Measurements from ENCODE around the gene ARHGAP1.

ARHGAP1 gene

DNA sequence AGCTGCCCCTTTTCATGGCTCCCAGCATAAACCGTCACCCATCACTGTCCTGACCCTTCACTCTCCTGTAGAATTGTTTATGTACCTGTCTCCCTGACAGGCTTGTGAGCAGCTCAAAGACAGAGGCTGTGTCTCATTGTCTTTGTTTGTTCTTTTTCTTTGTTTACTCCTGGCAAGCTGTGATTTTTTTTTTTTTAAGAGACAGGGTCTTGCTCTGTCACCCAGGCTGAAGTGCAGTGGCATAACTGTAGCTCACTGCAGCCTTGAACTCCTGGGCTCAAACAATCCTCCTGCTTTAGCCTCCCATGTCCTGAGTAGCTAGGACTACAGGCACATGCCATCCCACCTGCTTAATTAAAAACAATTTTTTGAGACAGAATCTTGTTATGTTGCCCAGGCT is 9.7 kb downstream of the ARHGAP1 start:
- Histone ChIP-seq H3K4me3 (ENCODE audit: low read depth, low read length) (no peak overlapping the region), H3K27me3 (replicated peaks) (no peaks in the 10 kb centered on the region), H3K36me3 (replicated peaks) (peaks cover 51% of the 10 kb centered on the region), H3K27ac (no peak overlapping the region)
- TF ChIP-seq, protein P1, sequence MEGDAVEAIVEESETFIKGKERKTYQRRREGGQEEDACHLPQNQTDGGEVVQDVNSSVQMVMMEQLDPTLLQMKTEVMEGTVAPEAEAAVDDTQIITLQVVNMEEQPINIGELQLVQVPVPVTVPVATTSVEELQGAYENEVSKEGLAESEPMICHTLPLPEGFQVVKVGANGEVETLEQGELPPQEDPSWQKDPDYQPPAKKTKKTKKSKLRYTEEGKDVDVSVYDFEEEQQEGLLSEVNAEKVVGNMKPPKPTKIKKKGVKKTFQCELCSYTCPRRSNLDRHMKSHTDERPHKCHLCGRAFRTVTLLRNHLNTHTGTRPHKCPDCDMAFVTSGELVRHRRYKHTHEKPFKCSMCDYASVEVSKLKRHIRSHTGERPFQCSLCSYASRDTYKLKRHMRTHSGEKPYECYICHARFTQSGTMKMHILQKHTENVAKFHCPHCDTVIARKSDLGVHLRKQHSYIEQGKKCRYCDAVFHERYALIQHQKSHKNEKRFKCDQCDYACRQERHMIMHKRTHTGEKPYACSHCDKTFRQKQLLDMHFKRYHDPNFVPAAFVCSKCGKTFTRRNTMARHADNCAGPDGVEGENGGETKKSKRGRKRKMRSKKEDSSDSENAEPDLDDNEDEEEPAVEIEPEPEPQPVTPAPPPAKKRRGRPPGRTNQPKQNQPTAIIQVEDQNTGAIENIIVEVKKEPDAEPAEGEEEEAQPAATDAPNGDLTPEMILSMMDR (IDR thresholded peaks at IDR 0.05; ENCODE audit: low read depth, low read length, missing control alignments) = no peak
- in situ Hi-C loops (cut with HindIII; ENCODE audit: low pct_ligation_motif_present, low sequenced_read_pairs) = no loop called here
- no peak for DNase-seq

DNA sequence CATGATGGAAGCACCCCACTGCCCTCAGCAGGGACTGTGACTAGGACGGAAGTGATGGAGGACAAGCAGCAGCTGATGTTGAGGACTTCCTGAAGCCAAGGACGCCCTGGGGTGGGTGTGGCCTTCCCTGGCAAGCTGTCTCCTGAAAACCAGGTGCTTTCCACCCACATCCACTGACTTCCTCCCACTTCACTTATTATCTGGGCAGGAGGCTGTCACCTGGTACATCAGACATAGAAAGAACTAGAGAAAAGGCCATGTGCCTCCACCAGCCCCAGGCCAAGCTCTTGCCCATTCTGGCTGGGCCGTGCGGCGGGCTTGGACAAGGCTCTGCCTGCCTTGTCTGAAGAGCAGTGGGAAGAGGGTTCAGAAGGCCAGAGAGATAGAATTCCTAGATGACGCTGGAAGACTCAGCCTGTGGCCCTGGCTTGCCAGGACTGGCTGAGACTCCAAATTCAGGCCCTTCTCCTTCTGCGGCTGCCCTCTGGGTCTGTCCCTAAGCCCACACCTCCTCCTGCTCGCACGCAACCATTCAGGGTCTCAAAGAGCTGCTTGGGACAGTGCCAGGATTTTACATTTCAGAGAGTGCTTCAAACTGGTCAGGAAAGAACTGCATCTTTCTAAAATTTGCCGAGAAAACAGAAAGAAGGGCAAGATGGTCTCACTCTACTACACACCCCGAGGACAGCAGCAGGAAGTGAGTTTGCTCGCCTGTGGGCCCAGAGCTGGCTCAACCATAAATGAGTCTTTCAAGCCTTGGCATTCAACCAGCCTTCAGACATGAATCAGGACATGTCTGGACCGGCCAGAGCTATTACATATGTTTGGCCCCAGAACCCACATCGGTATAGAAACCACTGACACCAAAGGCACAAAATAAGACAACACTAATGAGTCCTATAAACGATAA is 13.3 kb downstream of the ARHGAP1 start:
- Histone ChIP-seq H3K36me3 (replicated peaks) (peaks cover 34% of the 10 kb centered on the region), H3K4me3 (ENCODE audit: low read depth, low read length) (no peak overlapping the region), H3K27me3 (replicated peaks) (no peaks in the 10 kb centered on the region), H3K27ac (no peak overlapping the region)
- TF ChIP-seq, protein P1 (IDR thresholded peaks at IDR 0.05; ENCODE audit: low read depth, low read length, missing control alignments) = no peak
- DNase-seq = peak; percentile 37
- in situ Hi-C loops (cut with HindIII; ENCODE audit: low pct_ligation_motif_present, low sequenced_read_pairs) = no loop called here

DNA sequence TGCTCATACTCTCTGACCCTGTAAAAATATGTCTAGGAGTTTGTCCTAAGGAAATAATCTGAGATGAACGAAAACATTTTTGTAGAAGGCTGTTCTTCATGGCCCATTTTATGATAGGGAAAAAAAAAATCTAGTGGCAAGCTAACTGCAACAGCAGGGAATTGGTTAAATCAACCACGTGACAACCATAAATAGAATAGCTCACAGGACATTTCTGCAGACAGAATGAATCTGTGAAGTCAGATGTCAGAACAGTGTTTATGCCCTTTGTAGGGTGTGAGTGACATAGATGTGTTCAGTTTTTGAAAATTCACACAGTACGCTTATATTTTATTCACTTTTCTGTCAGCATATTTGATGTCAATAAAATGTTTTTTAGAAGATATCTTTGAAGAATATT is 16.1 kb downstream of the ARHGAP1 start:
- Histone ChIP-seq H3K27ac (no peak overlapping the region), H3K27me3 (replicated peaks) (no peaks in the 10 kb centered on the region), H3K36me3 (replicated peaks) (peaks cover 51% of the 10 kb centered on the region), H3K4me3 (ENCODE audit: low read depth, low read length) (no peak overlapping the region)
- TF ChIP-seq, protein P1 (IDR thresholded peaks at IDR 0.05; ENCODE audit: low read depth, low read length, missing control alignments) = no peak
- in situ Hi-C loops (cut with HindIII; ENCODE audit: low pct_ligation_motif_present, low sequenced_read_pairs) = no loop called here
- DNase-seq = no peak

DNA sequence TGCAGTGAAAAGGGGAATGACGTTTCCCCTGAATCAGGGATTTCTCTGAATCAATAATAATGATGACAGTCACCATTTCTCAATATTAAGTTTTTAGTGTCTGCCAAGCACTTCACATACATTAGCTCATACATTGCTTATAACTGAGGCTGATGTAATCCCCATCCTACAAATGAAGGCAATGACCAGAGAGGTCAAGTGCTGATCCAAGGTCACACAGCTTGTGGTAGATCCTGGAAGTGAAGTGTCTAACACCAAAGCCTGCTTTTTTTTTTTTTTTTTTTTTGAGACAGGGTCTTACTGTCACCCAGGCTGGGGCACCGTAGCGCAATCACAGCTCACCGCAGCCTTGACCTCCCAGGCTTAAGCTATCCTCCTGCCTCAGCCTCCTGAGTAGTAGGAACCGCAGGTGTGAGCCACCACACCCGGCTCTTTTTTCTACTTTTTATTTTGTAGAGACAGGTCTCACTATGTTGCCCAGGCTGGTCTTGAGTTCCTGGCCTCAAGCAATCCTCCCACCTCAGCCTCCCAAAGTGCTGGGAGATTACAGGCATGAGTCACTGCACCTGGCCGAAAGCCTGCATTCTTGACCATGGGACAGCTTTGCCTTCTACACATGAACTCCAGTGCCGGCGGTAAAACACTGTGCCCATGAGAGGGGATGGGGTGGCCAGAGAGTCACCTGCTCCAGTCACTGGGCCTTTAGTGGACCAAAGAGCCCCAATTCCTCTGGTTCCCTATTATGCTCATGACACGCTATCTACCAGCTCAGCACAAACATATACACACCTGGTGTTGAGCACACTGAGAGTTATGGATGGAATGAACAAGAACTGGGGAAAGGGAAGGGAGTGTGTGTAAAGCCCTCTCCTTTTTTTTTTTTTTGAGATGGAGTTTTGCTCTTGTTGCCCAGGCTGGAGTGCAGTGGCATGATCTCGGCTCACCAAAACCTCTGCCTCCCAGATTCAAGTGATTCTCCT is 17.4 kb downstream of the ARHGAP1 start:
- DNase-seq = no peak
- in situ Hi-C loops (cut with HindIII; ENCODE audit: low pct_ligation_motif_present, low sequenced_read_pairs) = no loop called here
- H3K36me3 ChIP-seq (replicated peaks) = peaks cover 58% of the 10 kb centered on the region
- H3K4me3 ChIP-seq (ENCODE audit: low read depth, low read length) = no peak overlapping the region
- no peaks in the 10 kb centered on the region for H3K27me3 ChIP-seq (replicated peaks)
- TF ChIP-seq, protein P1 (IDR thresholded peaks at IDR 0.05; ENCODE audit: low read depth, low read length, missing control alignments) = no peak
- no peak overlapping the region for H3K27ac ChIP-seq

DNA sequence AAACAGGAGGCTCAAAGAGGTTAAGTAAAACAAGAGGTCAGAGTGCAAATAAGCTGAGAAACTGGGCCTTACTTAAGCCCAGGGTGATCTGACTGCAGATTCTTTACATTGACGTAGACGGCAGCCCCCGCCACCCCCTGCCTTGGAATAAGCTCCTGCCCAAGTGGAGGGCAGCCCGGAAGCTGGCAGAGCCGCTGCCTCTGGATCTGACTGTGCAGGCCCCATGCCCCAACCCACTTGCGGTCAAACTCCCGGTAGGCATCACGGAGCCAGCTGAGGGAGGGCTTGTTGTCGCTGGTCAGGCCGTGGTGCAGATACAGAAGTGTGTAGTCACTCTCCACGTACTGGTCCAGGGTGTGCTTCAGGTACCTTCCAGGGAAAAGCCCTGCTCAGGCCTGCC is 18.6 kb downstream of the ARHGAP1 start:
- TF ChIP-seq, protein P1 (IDR thresholded peaks at IDR 0.05; ENCODE audit: low read depth, low read length, missing control alignments) = no peak
- no peak overlapping the region for H3K27ac ChIP-seq
- in situ Hi-C loops (cut with HindIII; ENCODE audit: low pct_ligation_motif_present, low sequenced_read_pairs) = no loop called here

More for the DNA sequence above, 18.6 kb downstream of the ARHGAP1 start:
- H3K36me3 ChIP-seq (replicated peaks) = peaks cover 55% of the 10 kb centered on the region
- H3K4me3 ChIP-seq (ENCODE audit: low read depth, low read length) = no peak overlapping the region
- H3K27me3 ChIP-seq (replicated peaks) = no peaks in the 10 kb centered on the region
- no peak for DNase-seq
